PFSK-1 (cell line): Measurements from ENCODE around the gene PATL2.

Experiments used
- FOXP2 ChIP-seq: optimal IDR thresholded peaks from 2 replicates; pipeline ENCODE3; 2011; ENCODE audit warnings: borderline replicate concordance, control low read depth, inconsistent platforms; ENCODE audit not compliant: insufficient read depth; ENCODE audit errors: extremely low read length, extremely low read depth
- POLR2AphosphoS5 ChIP-seq: IDR thresholded peaks from 2 replicates; pipeline ENCODE4 v1.6.1; 2012; ENCODE audit warnings: low read depth, mild to moderate bottlenecking, control low read depth, low read length, moderate library complexity
- REST ChIP-seq, 2 experiments: IDR thresholded peaks; 2 replicates each; pipeline versions ENCODE4 v1.6.1 to v1.8.0; 2011 to 2012; ENCODE audit warnings: low read depth in 2 of 2, low read length in 2 of 2, control low read depth in 1 of 2, inconsistent platforms in 1 of 2, mild to moderate bottlenecking in 1 of 2, moderate library complexity in 1 of 2; ENCODE audit not compliant: insufficient read depth in 1 of 2
- SIN3A ChIP-seq: IDR thresholded peaks from 2 replicates; pipeline ENCODE4 v1.6.1; 2012; ENCODE audit warnings: mild to moderate bottlenecking, low read length, moderate library complexity, borderline replicate concordance; ENCODE audit not compliant: insufficient read depth
- TAF1 ChIP-seq: IDR thresholded peaks from 2 replicates; pipeline ENCODE4 v1.6.1; 2012; ENCODE audit warnings: low read length, control low read depth, borderline replicate concordance; ENCODE audit not compliant: insufficient read depth

The PATL2 gene

GRCh38 chr15:44656913-44657312 is 54.2 kb downstream of the PATL2 start:
- TF ChIP-seq POLR2AphosphoS5 (no peak), SIN3A (no peak), FOXP2 (no peak), REST (IDR thresholded peaks at IDR 0.05; ENCODE audit: insufficient read depth in 1 of 2, low read depth in 2 of 2, low read length in 2 of 2) (no peak), TAF1 (no peak)

- no peak for TF ChIP-seq POLR2AphosphoS5
- TF ChIP-seq REST (IDR thresholded peaks at IDR 0.05; ENCODE audit: insufficient read depth in 1 of 2, low read depth in 2 of 2, low read length in 2 of 2) = no peak
- no peak for TF ChIP-seq SIN3A
- no peak for TF ChIP-seq FOXP2
- TF ChIP-seq TAF1 = no peak
Observed at GRCh38 chr15:44656298-44656697, 54.8 kb downstream of the PATL2 start.

GRCh38 chr15:44654858-44655257 is 56.3 kb downstream of the PATL2 start:
- TF ChIP-seq FOXP2 (no peak), REST (IDR thresholded peaks at IDR 0.05; ENCODE audit: insufficient read depth in 1 of 2, low read depth in 2 of 2, low read length in 2 of 2) (no peak), SIN3A (no peak), TAF1 (no peak), POLR2AphosphoS5 (no peak)

GRCh38 chr15:44647637-44648036 is 63.5 kb downstream of the PATL2 start:
- no peak for TF ChIP-seq TAF1
- TF ChIP-seq SIN3A = no peak
- no peak for TF ChIP-seq REST (IDR thresholded peaks at IDR 0.05; ENCODE audit: insufficient read depth in 1 of 2, low read depth in 2 of 2, low read length in 2 of 2)
- no peak for TF ChIP-seq FOXP2
- TF ChIP-seq POLR2AphosphoS5 = no peak

- TF ChIP-seq SIN3A = no peak
- TF ChIP-seq TAF1 = no peak
- TF ChIP-seq POLR2AphosphoS5 = no peak
- no peak for TF ChIP-seq FOXP2
- no peak for TF ChIP-seq REST (IDR thresholded peaks at IDR 0.05; ENCODE audit: insufficient read depth in 1 of 2, low read depth in 2 of 2, low read length in 2 of 2)
Observed at GRCh38 chr15:44647036-44647435, 64.1 kb downstream of the PATL2 start.
